ENCODE measurements around the gene SLC24A4. TPM values are rescaled to one million over a fixed set of nuclear protein-coding genes. Genes with fewer than 3 reads are reported as not detected.

SLC24A4 gene
- total and polyA plus RNA-seq, 10 donors: 0.29 to 8.9 (median 4.2) TPM

DNA sequence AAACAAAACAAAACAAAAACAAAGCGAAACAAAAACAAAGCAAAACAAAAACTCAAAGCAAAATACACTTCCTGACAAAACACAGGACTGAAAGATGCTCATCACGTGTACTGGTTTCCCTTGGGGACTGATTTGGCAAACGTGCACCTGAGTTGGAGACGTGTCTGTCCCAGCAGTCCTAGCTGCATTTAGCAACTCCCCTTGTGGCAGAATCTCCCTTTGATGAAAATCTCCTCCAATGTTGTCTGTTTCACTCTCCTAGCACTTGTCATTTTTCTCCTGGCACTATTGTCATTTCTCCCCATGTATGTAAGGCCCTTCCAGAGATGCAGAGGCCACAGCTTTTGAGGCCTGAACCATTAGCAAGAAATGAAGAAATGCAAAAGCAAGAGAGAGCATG lies 6.8 kb upstream of the SLC24A4 start:
- H3K36me3 ChIP-seq: no peaks in the 10 kb centered on the region
- 47 to 67% (median 55%) methylated on average over 4 of the region's 4 CpGs for WGBS, 5 donors
- intact Hi-C loops (cut with DNase I; ENCODE audit: low total_unique reads): no loop called here
- DNase-seq: no peak
- no peak overlapping the region for H3K4me3 ChIP-seq
- peaks cover 0 to 6% (median 0%) of the 10 kb centered on the region in 6 donors for H3K4me1 ChIP-seq
- H3K27me3 ChIP-seq (replicated peaks in 1 of 7): peaks cover 0 to 38% (median 0%) of the 10 kb centered on the region in 7 donors
- TF ChIP-seq POLR2AphosphoS5 (IDR thresholded peaks at IDR 0.05) (no peak), CTCF (IDR thresholded peaks at IDR 0.05 in 8 of 11, conservative IDR thresholded peaks at IDR 0.05 in 3 of 11) (no peak), POLR2A (IDR thresholded peaks at IDR 0.05) (no peak)
- H3K27ac ChIP-seq: no peak overlapping the region
- H3K9me3 ChIP-seq: peaks cover 0 to 2% (median 0%) of the 10 kb centered on the region in 8 donors

DNA sequence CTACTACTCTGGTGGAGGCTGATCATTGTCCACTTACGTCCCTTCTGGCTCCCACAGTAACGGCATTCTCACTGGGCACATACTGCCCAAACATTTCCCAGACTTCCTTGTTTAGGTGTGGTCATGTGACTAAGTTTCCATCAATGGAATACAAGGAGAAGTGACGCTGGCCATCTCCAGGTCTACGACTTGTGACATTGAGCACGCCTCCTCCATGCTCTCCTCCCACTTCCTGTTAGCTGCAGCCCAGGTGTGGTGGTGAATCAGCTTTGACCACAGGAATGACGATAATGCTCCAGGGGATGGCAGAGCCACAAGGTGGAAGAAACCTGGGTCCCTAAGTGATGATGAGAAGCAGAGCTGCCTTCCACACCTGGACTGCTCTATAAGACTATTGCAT lies 6.0 kb upstream of the SLC24A4 start:
- Histone ChIP-seq H3K27ac (no peak overlapping the region), H3K4me1 (peaks cover 0 to 6% (median 0%) of the 10 kb centered on the region in 6 donors), H3K36me3 (no peaks in the 10 kb centered on the region), H3K9me3 (no peaks in the 10 kb centered on the region), H3K27me3 (replicated peaks in 1 of 7) (peaks cover 0 to 45% (median 3%) of the 10 kb centered on the region in 7 donors), H3K4me3 (no peak overlapping the region)
- DNase-seq: no peak
- 71 to 83% (median 75%) methylated on average over 6 of the region's 6 CpGs for WGBS, 5 donors
- TF ChIP-seq POLR2AphosphoS5 (IDR thresholded peaks at IDR 0.05) (no peak), POLR2A (IDR thresholded peaks at IDR 0.05) (no peak)
- intact Hi-C loops (cut with DNase I; ENCODE audit: low total_unique reads): no loop called here

DNA sequence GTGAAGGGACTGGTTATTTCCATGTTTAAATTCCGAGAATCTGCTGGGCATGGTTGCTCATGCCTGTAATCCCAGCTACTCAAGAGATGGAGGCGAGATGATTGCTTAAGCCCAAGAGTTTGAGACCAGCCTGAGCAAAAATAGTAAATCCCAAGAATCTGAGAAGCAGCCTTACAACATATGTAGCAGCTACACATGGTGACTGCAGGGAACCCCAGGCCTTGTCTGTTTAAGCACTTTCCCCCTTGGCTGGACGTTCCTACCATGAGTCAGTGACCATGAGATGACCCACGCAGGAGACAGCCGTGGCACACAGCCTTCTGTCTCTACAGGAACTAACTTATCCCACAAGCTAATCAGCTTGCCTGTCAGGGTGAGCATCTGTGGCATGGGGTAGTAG lies 5.5 kb upstream of the SLC24A4 start:
- Histone ChIP-seq H3K27ac (no peak overlapping the region), H3K36me3 (no peaks in the 10 kb centered on the region), H3K4me1 (peaks cover 0 to 8% (median under 1%) of the 10 kb centered on the region in 6 donors), H3K27me3 (replicated peaks in 1 of 7) (peaks cover 0 to 51% (median 9%) of the 10 kb centered on the region in 7 donors), H3K4me3 (no peak overlapping the region), H3K9me3 (no peaks in the 10 kb centered on the region)
- 54 to 67% (median 64%) methylated on average over 5 of the region's 5 CpGs for WGBS, 5 donors
- DNase-seq: no peak
- intact Hi-C loops (cut with DNase I; ENCODE audit: low total_unique reads): no loop called here
- TF ChIP-seq CTCF (IDR thresholded peaks at IDR 0.05 in 8 of 11, conservative IDR thresholded peaks at IDR 0.05 in 3 of 11): no peak

GRCh38 chr14:92321701-92322100 lies 1.3 kb upstream of the SLC24A4 start:
- WGBS, 5 donors: 68 to 80% (median 73%) methylated on average over 6 of the region's 6 CpGs
- TF ChIP-seq CTCF (IDR thresholded peaks at IDR 0.05 in 8 of 11, conservative IDR thresholded peaks at IDR 0.05 in 3 of 11) (no peak), POLR2A (IDR thresholded peaks at IDR 0.05) (no peak), POLR2AphosphoS5 (IDR thresholded peaks at IDR 0.05) (no peak)
- Histone ChIP-seq H3K9me3 (no peaks in the 10 kb centered on the region), H3K4me3 (no peak overlapping the region), H3K4me1 (peaks cover 3 to 22% (median 19%) of the 10 kb centered on the region in 6 donors), H3K36me3 (no peaks in the 10 kb centered on the region), H3K27ac (no peak overlapping the region), H3K27me3 (replicated peaks in 1 of 7) (peaks cover 0 to 84% (median 38%) of the 10 kb centered on the region in 7 donors)
- intact Hi-C loops (cut with DNase I; ENCODE audit: low total_unique reads): no loop called here
- DNase-seq: no peak

- intact Hi-C loops (cut with DNase I; ENCODE audit: low total_unique reads): no loop called here
- H3K4me3 ChIP-seq: peak overlapping the region in 4 of 8 donors; percentile 41 to 68 (median 43)
- no peaks in the 10 kb centered on the region for H3K9me3 ChIP-seq
- peaks cover 0 to 92% (median 38%) of the 10 kb centered on the region in 7 donors for H3K27me3 ChIP-seq (replicated peaks in 1 of 7)
- no peak for DNase-seq
- H3K36me3 ChIP-seq: no peaks in the 10 kb centered on the region
- H3K4me1 ChIP-seq: peaks cover 3 to 22% (median 19%) of the 10 kb centered on the region in 6 donors
- TF ChIP-seq POLR2A (IDR thresholded peaks at IDR 0.05): no peak
- TF ChIP-seq POLR2AphosphoS5 (IDR thresholded peaks at IDR 0.05): no peak
- TF ChIP-seq CTCF (IDR thresholded peaks at IDR 0.05 in 8 of 11, conservative IDR thresholded peaks at IDR 0.05 in 3 of 11): no peak
- no peak overlapping the region for H3K27ac ChIP-seq
- WGBS, 5 donors: 4 to 15% (median 10%) methylated on average over 23 of the region's 23 CpGs
Observed at GRCh38 chr14:92322516-92322915, 449 bp upstream of the SLC24A4 start.

All from spleen (tissue), 11 donors.